Stomach (tissue), 9 donors: ENCODE measurements around the gene TSPO2. TPM values are rescaled to one million over a fixed set of nuclear protein-coding genes. Genes with fewer than 3 reads are reported as not detected.

Experiments
- DNase-seq, 2 donors: peaks; one replicate each; pipeline versions ENCODE4 v3.0.0 to v3.0.0-alpha.2; 2013 to 2019
- H3K27ac ChIP-seq, 5 donors: fragments of 200-600 bp in 4 of 5; sonication (generic) in 4 of 5; one replicate each; pipeline ENCODE4 v1.5.1; 2013 to 2019; ENCODE audit warnings: mild to moderate bottlenecking in 1 of 5, moderate library complexity in 1 of 5
- H3K27me3 ChIP-seq, 3 donors: fragments of 200-600 bp; sonication (generic); one replicate each; pipeline ENCODE4 v1.5.1; 2017 to 2019; ENCODE audit warnings: mixed run types in 1 of 3
- H3K36me3 ChIP-seq, 4 donors: fragments of 200-600 bp; sonication (generic); 1 replicate in 3 of 4; 2 replicates in 1 of 4; pipeline ENCODE4 v1.5.1; 2016 to 2019
- H3K4me1 ChIP-seq, 4 donors: fragments of 200-600 bp; sonication (generic); one replicate each; pipeline ENCODE4 v1.5.1; 2016 to 2019
- H3K4me3 ChIP-seq, 4 donors: fragments of 200-600 bp; sonication (generic) in 3 of 4; one replicate each; pipeline ENCODE4 v1.5.1; 2016 to 2019; ENCODE audit warnings: mild to moderate bottlenecking in 1 of 4
- H3K9me3 ChIP-seq, 4 donors: fragments of 200-600 bp; sonication (generic); one replicate each; pipeline ENCODE4 v1.5.1; 2016 to 2019
- CTCF ChIP-seq, 7 experiments: fragments of 450-650 bp in 4 of 7; fragments of 200-600 bp in 3 of 7; sonication (generic) in 3 of 7; IDR thresholded peaks; one replicate each; pipeline ENCODE4 v1.5.1; 2016 to 2019; ENCODE audit warnings: antibody characterized with exemption in 7 of 7, control low read depth in 2 of 7, mild to moderate bottlenecking in 1 of 7
- EP300 ChIP-seq: sonication (generic); formaldehyde crosslinking; IDR thresholded peaks from one replicate; pipeline ENCODE4 v1.6.1; 2017; ENCODE audit warnings: antibody characterized with exemption
- POLR2A ChIP-seq, 4 donors: fragments of 450-650 bp; IDR thresholded peaks; one replicate each; pipeline ENCODE4 v1.6.1; 2016; ENCODE audit warnings: antibody characterized with exemption in 4 of 4, control low read depth in 2 of 4, mild to moderate bottlenecking in 1 of 4, moderate library complexity in 1 of 4
- POLR2AphosphoS5 ChIP-seq, 3 donors: sonication (generic); formaldehyde crosslinking; IDR thresholded peaks; one replicate each; pipeline ENCODE4 v1.6.1; 2016; ENCODE audit warnings: antibody characterized with exemption in 3 of 3
- WGBS, 5 donors: extraction: QIAGEN DNeasy Blood & Tissue Kit in 3 of 5; methylation state at CpG; one replicate each; pipeline versions ENCODE4 v1.1.5 to v1.1.7; 2013 to 2018; 5-methylcytosine and 5-hydroxymethylcytosine counted together
- intact Hi-C: fragments of 100-400 bp; cut with DNase I; formaldehyde crosslinking; loops from one replicate; pipeline ENCODE4 v1.15.1; 2023; ENCODE audit warnings: low total_unique reads
- polyA plus RNA-seq, 3 donors: library from polyadenylated mRNA; stranded (reverse); fragments of 200-250 nt; gene quantifications; one replicate each; pipeline ENCODE4 v1.2.3, GENCODE V29; 2013
- total RNA-seq, 5 donors: library from RNA; depleted of rRNA; stranded (reverse); fragments of >200 nt; gene quantifications; one replicate each; pipeline versions ENCODE4 v1.1.0 to v1.2.3, GENCODE V29; 2014 to 2016
- donor health status: healthy with polysubstance abuse.
- donor health status: Bipolar disorder and iron deficiency.
- donor health status: healthy.

Gene TSPO2
- total and polyA plus RNA-seq, 8 donors, result 0.15 to 1.4 (median 0.92) TPM; not detected in 5

GRCh38 chr6:41063884-41064285 lies 21.6 kb downstream of the TSPO2 start:
- intact Hi-C loops, result no loop called here
- Histone ChIP-seq H3K27ac (peak overlapping the region; percentile 73 to 88 (median 86)), H3K36me3 (peaks cover 0 to 45% (median 32%) of the 10 kb centered on the region in 4 donors), H3K4me1 (peaks cover 44 to 84% (median 65%) of the 10 kb centered on the region in 4 donors), H3K9me3 (no peaks in the 10 kb centered on the region), H3K4me3 (no peak overlapping the region), H3K27me3 (no peaks in the 10 kb centered on the region)
- DNase-seq, result no peak
- WGBS, 5 donors, result 30 to 50% (median 40%) methylated on average over 2 of the region's 2 CpGs
- no peak for TF ChIP-seq CTCF (IDR thresholded peaks at IDR 0.05)
- no peak for TF ChIP-seq POLR2AphosphoS5 (IDR thresholded peaks at IDR 0.05)
- no peak for TF ChIP-seq EP300
- TF ChIP-seq POLR2A (IDR thresholded peaks at IDR 0.05), result no peak

DNA sequence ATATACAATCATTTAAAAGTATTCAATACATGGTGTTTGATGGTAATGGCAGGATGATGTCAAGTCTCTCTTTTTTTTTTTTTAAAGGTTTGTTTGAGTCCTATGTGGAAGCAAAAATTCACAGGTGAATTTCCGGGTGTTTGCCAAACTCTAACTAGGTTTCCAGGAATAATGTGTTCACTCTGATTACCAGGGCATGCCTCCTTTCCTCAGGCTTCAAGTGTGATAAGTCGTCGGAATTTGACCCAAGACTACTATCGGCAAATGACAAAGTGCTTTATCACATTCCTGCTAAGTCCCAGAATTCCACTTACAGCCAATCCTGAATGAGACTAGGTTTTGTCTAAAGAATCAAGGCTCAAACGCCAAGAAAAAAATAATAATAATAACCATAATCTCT lies 22.6 kb downstream of the TSPO2 start:
- Histone ChIP-seq H3K9me3 (no peaks in the 10 kb centered on the region), H3K27me3 (no peaks in the 10 kb centered on the region), H3K4me3 (no peak overlapping the region), H3K4me1 (peaks cover 36 to 84% (median 60%) of the 10 kb centered on the region in 4 donors), H3K36me3 (peaks cover 0 to 55% (median 42%) of the 10 kb centered on the region in 4 donors), H3K27ac (peak overlapping the region in 4 of 5 donors; percentile 73 to 87 (median 85))
- 26 to 61% (median 42%) methylated on average over 5 of the region's 5 CpGs for WGBS, 5 donors
- peak in 1 of 2 donors; percentile 78 for DNase-seq
- TF ChIP-seq POLR2A (IDR thresholded peaks at IDR 0.05) (no peak), POLR2AphosphoS5 (IDR thresholded peaks at IDR 0.05) (peak in 2 of 3 donors; percentile 46 to 69), EP300 (no peak)
- intact Hi-C loops, result no loop called here

GRCh38 chr6:41065550-41066026 lies 23.3 kb downstream of the TSPO2 start:
- Histone ChIP-seq H3K9me3 (no peaks in the 10 kb centered on the region), H3K4me1 (peaks cover 33 to 84% (median 59%) of the 10 kb centered on the region in 4 donors), H3K36me3 (peaks cover 0 to 59% (median 43%) of the 10 kb centered on the region in 4 donors), H3K4me3 (peak overlapping the region in 1 of 4 donors; percentile 4), H3K27ac (peak overlapping the region; percentile 68 to 87 (median 84)), H3K27me3 (no peaks in the 10 kb centered on the region)
- no peak for TF ChIP-seq POLR2A (IDR thresholded peaks at IDR 0.05)
- no peak for TF ChIP-seq EP300
- TF ChIP-seq POLR2AphosphoS5 (IDR thresholded peaks at IDR 0.05), result no peak
- TF ChIP-seq CTCF (IDR thresholded peaks at IDR 0.05), result no peak
- intact Hi-C loops, result no loop called here
- 32 to 69% (median 49%) methylated on average over 2 of the region's 2 CpGs for WGBS, 5 donors
- DNase-seq, result no peak

- peak overlapping the region in 3 of 5 donors; percentile 73 to 86 (median 84) for H3K27ac ChIP-seq
Measured at GRCh38 chr6:41066867-41067304, 24.6 kb downstream of the TSPO2 start.

More at GRCh38 chr6:41066867-41067304, 24.6 kb downstream of the TSPO2 start:
- intact Hi-C loops, result no loop called here
- H3K27me3 ChIP-seq, result no peaks in the 10 kb centered on the region
- H3K9me3 ChIP-seq, result no peaks in the 10 kb centered on the region
- DNase-seq, result peak; percentile 86 to 94
- 15 to 27% (median 26%) methylated on average over 3 of the region's 3 CpGs for WGBS, 5 donors
- peaks cover 0 to 51% (median 40%) of the 10 kb centered on the region in 4 donors for H3K36me3 ChIP-seq
- peaks cover 23 to 79% (median 59%) of the 10 kb centered on the region in 4 donors for H3K4me1 ChIP-seq
- TF ChIP-seq CTCF (IDR thresholded peaks at IDR 0.05) (peak in 5 of 7 experiments; percentile 71 to 93 (median 84)), POLR2A (IDR thresholded peaks at IDR 0.05) (no peak), POLR2AphosphoS5 (IDR thresholded peaks at IDR 0.05) (peak in 1 of 3 donors; percentile 54)
- H3K4me3 ChIP-seq, result no peak overlapping the region
